ENCODE measurements around the gene C1orf210.

C1orf210 gene

GRCh38 chr1:43251024-43251423, 34.4 kb downstream of the C1orf210 start:
- H4K20me1 ChIP-seq (ENCODE audit: insufficient read depth, low read length, poor library complexity, severe bottlenecking): no peaks in the 10 kb centered on the region
- H3K4me1 ChIP-seq (ENCODE audit: insufficient read depth, low read length, poor library complexity, severe bottlenecking): no peaks in the 10 kb centered on the region

GRCh38 chr1:43250351-43250761, 35.0 kb downstream of the C1orf210 start:
- H3K79me2 ChIP-seq (ENCODE audit: insufficient read depth, low read length): no peaks in the 10 kb centered on the region
- no peak overlapping the region for H2AFZ ChIP-seq (ENCODE audit: low read length)
- H4K20me1 ChIP-seq (ENCODE audit: insufficient read depth, low read length, poor library complexity, severe bottlenecking): no peaks in the 10 kb centered on the region
- H3K36me3 ChIP-seq (ENCODE audit: insufficient read depth, low read length): no peaks in the 10 kb centered on the region
- H3K4me2 ChIP-seq (ENCODE audit: low read depth, low read length, poor library complexity, severe bottlenecking): no peak overlapping the region
- H3K9ac ChIP-seq (ENCODE audit: low read depth, low read length, poor library complexity, severe bottlenecking): no peak overlapping the region
- TF ChIP-seq, protein P1, sequence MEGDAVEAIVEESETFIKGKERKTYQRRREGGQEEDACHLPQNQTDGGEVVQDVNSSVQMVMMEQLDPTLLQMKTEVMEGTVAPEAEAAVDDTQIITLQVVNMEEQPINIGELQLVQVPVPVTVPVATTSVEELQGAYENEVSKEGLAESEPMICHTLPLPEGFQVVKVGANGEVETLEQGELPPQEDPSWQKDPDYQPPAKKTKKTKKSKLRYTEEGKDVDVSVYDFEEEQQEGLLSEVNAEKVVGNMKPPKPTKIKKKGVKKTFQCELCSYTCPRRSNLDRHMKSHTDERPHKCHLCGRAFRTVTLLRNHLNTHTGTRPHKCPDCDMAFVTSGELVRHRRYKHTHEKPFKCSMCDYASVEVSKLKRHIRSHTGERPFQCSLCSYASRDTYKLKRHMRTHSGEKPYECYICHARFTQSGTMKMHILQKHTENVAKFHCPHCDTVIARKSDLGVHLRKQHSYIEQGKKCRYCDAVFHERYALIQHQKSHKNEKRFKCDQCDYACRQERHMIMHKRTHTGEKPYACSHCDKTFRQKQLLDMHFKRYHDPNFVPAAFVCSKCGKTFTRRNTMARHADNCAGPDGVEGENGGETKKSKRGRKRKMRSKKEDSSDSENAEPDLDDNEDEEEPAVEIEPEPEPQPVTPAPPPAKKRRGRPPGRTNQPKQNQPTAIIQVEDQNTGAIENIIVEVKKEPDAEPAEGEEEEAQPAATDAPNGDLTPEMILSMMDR (conservative IDR thresholded peaks at IDR 0.05; ENCODE audit: low read length): no peak
- no peak for TF ChIP-seq EZH2phosphoT487 (IDR thresholded peaks at IDR 0.05; ENCODE audit: borderline replicate concordance)
- H3F3A ChIP-seq (ENCODE audit: low read depth): no peaks in the 10 kb centered on the region
- H3K9me2 ChIP-seq (replicated peaks; ENCODE audit: low read depth, low read length): no peaks in the 10 kb centered on the region
- H3K9me3 ChIP-seq (ENCODE audit: insufficient read depth, low read depth, low read length): peaks cover 5% of the 10 kb centered on the region; the same call in 1 of the 2 replicates
- H3K27me3 ChIP-seq (ENCODE audit: insufficient read depth, low read length, poor library complexity, severe bottlenecking): peaks cover 6% of the 10 kb centered on the region
- H3K4me1 ChIP-seq (ENCODE audit: insufficient read depth, low read length, poor library complexity, severe bottlenecking): no peaks in the 10 kb centered on the region
- no peak overlapping the region for H3K4me3 ChIP-seq (ENCODE audit: low read length, poor library complexity, severe bottlenecking)

More at GRCh38 chr1:43251024-43251423, 34.4 kb downstream of the C1orf210 start:
- Histone ChIP-seq H3K4me3 (ENCODE audit: low read length, poor library complexity, severe bottlenecking) (no peak overlapping the region), H3K9ac (ENCODE audit: low read depth, low read length, poor library complexity, severe bottlenecking) (no peak overlapping the region), H2AFZ (ENCODE audit: low read length) (no peak overlapping the region), H3K4me2 (ENCODE audit: low read depth, low read length, poor library complexity, severe bottlenecking) (no peak overlapping the region), H3K36me3 (ENCODE audit: insufficient read depth, low read length) (no peaks in the 10 kb centered on the region), H3K79me2 (ENCODE audit: insufficient read depth, low read length) (no peaks in the 10 kb centered on the region), H3K9me2 (replicated peaks; ENCODE audit: low read depth, low read length) (no peaks in the 10 kb centered on the region), H3K9me3 (ENCODE audit: insufficient read depth, low read depth, low read length) (peaks cover 5% of the 10 kb centered on the region; the same call in 1 of the 2 replicates), H3K27me3 (ENCODE audit: insufficient read depth, low read length, poor library complexity, severe bottlenecking) (peaks cover 6% of the 10 kb centered on the region), H3F3A (ENCODE audit: low read depth) (no peaks in the 10 kb centered on the region)
- TF ChIP-seq EZH2phosphoT487 (IDR thresholded peaks at IDR 0.05; ENCODE audit: borderline replicate concordance): no peak
- TF ChIP-seq, protein P1 (conservative IDR thresholded peaks at IDR 0.05; ENCODE audit: low read length): no peak

GRCh38 chr1:43247256-43247921, 38.0 kb downstream of the C1orf210 start:
- H3K9ac ChIP-seq (ENCODE audit: low read depth, low read length, poor library complexity, severe bottlenecking): no peak overlapping the region
- H3K79me2 ChIP-seq (ENCODE audit: insufficient read depth, low read length): no peaks in the 10 kb centered on the region
- no peaks in the 10 kb centered on the region for H3K36me3 ChIP-seq (ENCODE audit: insufficient read depth, low read length)
- peaks cover 5% of the 10 kb centered on the region; the same call in 1 of the 2 replicates for H3K9me3 ChIP-seq (ENCODE audit: insufficient read depth, low read depth, low read length)
- no peak overlapping the region for H3K4me3 ChIP-seq (ENCODE audit: low read length, poor library complexity, severe bottlenecking)
- no peaks in the 10 kb centered on the region for H3K9me2 ChIP-seq (replicated peaks; ENCODE audit: low read depth, low read length)
- no peaks in the 10 kb centered on the region for H3F3A ChIP-seq (ENCODE audit: low read depth)
- no peak for TF ChIP-seq EZH2phosphoT487 (IDR thresholded peaks at IDR 0.05; ENCODE audit: borderline replicate concordance)
- TF ChIP-seq, protein P1 (conservative IDR thresholded peaks at IDR 0.05; ENCODE audit: low read length): no peak
- no peaks in the 10 kb centered on the region for H3K4me1 ChIP-seq (ENCODE audit: insufficient read depth, low read length, poor library complexity, severe bottlenecking)
- no peaks in the 10 kb centered on the region for H4K20me1 ChIP-seq (ENCODE audit: insufficient read depth, low read length, poor library complexity, severe bottlenecking)
- no peak overlapping the region for H2AFZ ChIP-seq (ENCODE audit: low read length)
- peaks cover 6% of the 10 kb centered on the region for H3K27me3 ChIP-seq (ENCODE audit: insufficient read depth, low read length, poor library complexity, severe bottlenecking)
- H3K4me2 ChIP-seq (ENCODE audit: low read depth, low read length, poor library complexity, severe bottlenecking): no peak overlapping the region

All from Loucy (cell line).